Activated CD8-positive, alpha-beta T cell treated with anti-CD3 and anti-CD28 coated beads, Interleukin-2, amount 10 ng/mL, durations not matched to agents 7 days and 5 days (primary cell): ENCODE measurements around the gene HSF2BP. TPM values are rescaled to one million over a fixed set of nuclear protein-coding genes. Genes with fewer than 3 reads are reported as not detected.
A peak's percentile ranks its signal among the peaks of the same experiment; 100 is the strongest.
"Not testable (repeated sequence)": the region's sequence is repeated elsewhere in the genome, so short reads cannot be mapped to it uniquely, and the experiment has no call there.

ENCODE experiments used
- ATAC-seq: fragments of 150-1000 bp; cut with Tn5 transposase; one replicate; pipeline ENCODE4 v1.10.0; 2021; ENCODE audit warnings: moderate library complexity
- CTCF ChIA-PET: fragments of 350-600 bp; sonication (Branson Sonifier 250); formaldehyde crosslinking; loops from one replicate; lab custom pipeline; 2021; ENCODE audit warnings: antibody characterized with exemption; lab: Charles Lee
- POLR2A ChIA-PET: fragments of 350-600 bp; sonication (Branson Sonifier 250); formaldehyde crosslinking; loops from one replicate; lab custom pipeline; 2021; ENCODE audit warnings: antibody characterized with exemption; lab: Charles Lee
- DNase-seq: peaks from one replicate; pipeline ENCODE4 v3.0.0-alpha.2; 2020
- H3K27ac Mint-ChIP-seq: one replicate; pipeline ENCODE4 v1.8.0; 2021; ENCODE audit warnings: mild to moderate bottlenecking, mixed read lengths
- H3K27me3 Mint-ChIP-seq: one replicate; pipeline ENCODE4 v1.8.0; 2021; ENCODE audit warnings: low read depth, mixed read lengths
- H3K36me3 Mint-ChIP-seq: one replicate; pipeline ENCODE4 v1.8.0; 2021; ENCODE audit warnings: low read depth, mixed read lengths
- H3K4me1 Mint-ChIP-seq: one replicate; pipeline ENCODE4 v1.8.0; 2021; ENCODE audit warnings: low read depth, mixed read lengths
- H3K4me3 Mint-ChIP-seq: one replicate; pipeline ENCODE4 v1.8.0; 2021; ENCODE audit warnings: mild to moderate bottlenecking, mixed read lengths
- H3K9me3 Mint-ChIP-seq: one replicate; pipeline ENCODE4 v1.8.0; 2022; ENCODE audit warnings: mixed read lengths; ENCODE audit not compliant: insufficient read depth
- total RNA-seq, 2 experiments: library from RNA; stranded (reverse); gene quantifications; one replicate each; pipeline ENCODE4 v1.2.3, GENCODE V29; 2021

HSF2BP gene
- total RNA-seq, 2 experiments from 2014 or later: 0.18 to 0.24 TPM

DNA sequence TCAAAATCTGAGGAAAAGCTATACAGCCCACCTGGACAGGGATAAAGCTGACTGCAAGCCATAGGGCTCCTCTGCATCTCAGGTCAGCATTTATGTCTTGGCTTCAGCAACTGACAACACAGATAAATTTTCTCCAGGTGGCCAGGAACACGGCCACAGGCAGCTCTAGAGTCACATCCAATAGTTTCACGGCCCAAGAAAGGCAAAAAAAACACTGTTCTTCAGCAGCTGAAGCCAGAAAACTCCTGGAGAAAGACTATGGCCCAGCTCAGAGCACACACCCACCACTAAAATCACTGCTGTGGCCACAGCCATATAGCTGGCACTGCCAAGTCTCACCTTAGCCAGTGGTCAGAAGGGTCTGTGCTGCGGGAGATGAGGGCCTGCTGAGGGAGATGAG lies 77.8 kb downstream of the HSF2BP start:
- Mint-ChIP-seq H3K27ac (no peak overlapping the region), H3K9me3 (no peaks in the 10 kb centered on the region), H3K4me3 (no peak overlapping the region), H3K36me3 (no peaks in the 10 kb centered on the region), H3K4me1 (no peaks in the 10 kb centered on the region), H3K27me3 (peaks cover 7% of the 10 kb centered on the region)
- CTCF ChIA-PET: no interaction called here
- no peak for ATAC-seq
- POLR2A ChIA-PET: no interaction called here
- no peak for DNase-seq

DNA sequence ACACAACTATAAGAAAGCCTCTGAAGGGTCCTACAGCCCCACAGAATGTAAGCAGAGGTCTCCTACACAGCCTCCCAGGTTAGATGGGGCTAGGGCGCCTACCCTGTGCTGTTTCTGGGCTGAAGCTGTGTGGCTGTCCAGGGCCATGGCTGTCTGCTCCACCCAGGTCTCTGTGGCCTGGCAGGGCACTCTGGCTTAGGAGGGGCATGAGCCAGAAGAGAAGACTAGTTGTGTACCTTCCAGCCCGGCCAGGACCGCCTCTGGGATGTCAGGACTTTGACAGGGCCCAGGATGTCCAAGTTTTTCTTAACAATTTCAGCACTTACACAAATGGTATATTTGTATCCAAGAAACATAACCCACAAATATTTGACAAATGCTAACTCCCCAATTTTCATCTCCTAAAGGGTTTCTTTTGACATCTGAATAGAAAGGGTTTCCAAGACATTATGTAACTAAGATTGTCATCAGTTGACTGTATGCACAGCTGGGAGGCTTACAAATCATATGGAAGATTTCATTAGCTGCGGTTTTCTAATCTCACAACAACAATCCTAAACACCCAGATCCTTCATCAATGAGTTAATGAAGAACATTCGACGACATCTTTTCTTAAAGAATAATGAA lies 80.5 kb downstream of the HSF2BP start:
- Mint-ChIP-seq H3K9me3 (no peaks in the 10 kb centered on the region), H3K27ac (no peak overlapping the region), H3K36me3 (no peaks in the 10 kb centered on the region), H3K4me1 (peaks cover 7% of the 10 kb centered on the region), H3K4me3 (no peak overlapping the region), H3K27me3 (peaks cover 9% of the 10 kb centered on the region)
- DNase-seq (no peak), ATAC-seq (no peak)
- POLR2A ChIA-PET: no interaction called here
- CTCF ChIA-PET: no interaction called here

DNA sequence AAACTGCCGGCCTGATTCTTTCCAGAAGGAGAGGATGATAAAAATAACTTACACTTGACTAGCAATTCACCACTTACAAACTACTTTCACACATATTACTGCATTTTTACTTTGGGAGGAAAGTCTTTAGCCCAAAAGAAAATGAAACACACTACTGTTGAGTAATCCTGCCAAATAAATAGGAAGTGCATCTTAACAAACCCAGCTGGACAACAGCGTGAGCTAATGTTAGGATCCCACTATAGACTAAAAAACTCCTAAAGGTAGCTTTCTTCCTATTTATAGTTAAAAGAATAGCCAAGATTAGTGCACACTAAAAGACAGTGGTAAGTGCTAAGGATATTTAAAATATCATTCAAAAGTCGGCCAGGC lies 83.8 kb downstream of the HSF2BP start:
- ChIA-PET POLR2A (no interaction called here), CTCF (interaction anchor here (1.0 kb wide), 1 partner anchor 70 kb away, joined by 3 read pairs; no protein-coding TSS in a partner anchor)
- DNase-seq: no peak
- ATAC-seq: no peak
- Mint-ChIP-seq H3K4me3 (no peak overlapping the region), H3K36me3 (no peaks in the 10 kb centered on the region), H3K27ac (no peak overlapping the region), H3K4me1 (peaks cover 7% of the 10 kb centered on the region), H3K27me3 (peaks cover 9% of the 10 kb centered on the region), H3K9me3 (no peaks in the 10 kb centered on the region)

DNA sequence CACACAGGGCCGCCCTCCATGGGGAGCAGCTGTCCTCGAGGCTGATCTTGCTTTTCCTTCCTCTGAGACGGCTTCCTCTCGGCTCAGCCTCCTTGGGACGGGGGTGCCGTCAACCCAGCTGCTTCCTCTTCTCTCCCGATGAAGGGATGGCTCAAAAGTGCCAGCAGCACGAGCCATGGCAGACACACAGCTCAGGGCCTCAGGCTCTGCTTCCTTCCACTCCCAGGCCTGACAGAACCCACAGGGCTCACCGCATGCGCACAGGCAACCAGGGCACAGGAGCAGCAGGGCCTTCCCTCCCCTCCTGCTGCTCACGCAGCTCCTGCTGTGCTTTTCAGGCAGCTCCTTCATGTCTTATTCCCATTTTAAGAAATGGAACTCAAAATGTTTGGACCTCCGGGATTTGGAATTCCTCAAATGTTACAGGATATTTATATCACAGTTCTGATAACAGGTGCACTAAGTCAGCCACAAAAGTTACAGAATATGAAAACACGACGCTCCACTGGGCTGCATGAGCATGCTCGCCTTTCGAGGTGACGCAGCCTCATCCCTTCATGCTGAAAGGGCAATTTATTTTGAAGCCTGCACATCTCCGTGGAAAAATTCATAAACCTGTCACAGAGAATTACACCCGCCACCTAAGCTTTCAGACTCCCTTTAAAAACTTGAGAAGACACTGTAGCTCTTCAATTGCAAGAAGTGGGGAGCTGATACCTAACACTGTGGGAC lies 84.4 kb downstream of the HSF2BP start:
- no peak overlapping the region for H3K4me3 Mint-ChIP-seq
- DNase-seq: no peak
- POLR2A ChIA-PET: no interaction called here
- CTCF ChIA-PET: interaction anchor here (1.0 kb wide), 1 partner anchor 70 kb away, joined by 3 read pairs; no protein-coding TSS in a partner anchor
- ATAC-seq: peak; percentile 33
- H3K27me3 Mint-ChIP-seq: peaks cover 9% of the 10 kb centered on the region
- H3K36me3 Mint-ChIP-seq: no peaks in the 10 kb centered on the region
- H3K4me1 Mint-ChIP-seq: peaks cover 7% of the 10 kb centered on the region
- H3K27ac Mint-ChIP-seq: peak overlapping the region; percentile 51
- H3K9me3 Mint-ChIP-seq: no peaks in the 10 kb centered on the region

DNA sequence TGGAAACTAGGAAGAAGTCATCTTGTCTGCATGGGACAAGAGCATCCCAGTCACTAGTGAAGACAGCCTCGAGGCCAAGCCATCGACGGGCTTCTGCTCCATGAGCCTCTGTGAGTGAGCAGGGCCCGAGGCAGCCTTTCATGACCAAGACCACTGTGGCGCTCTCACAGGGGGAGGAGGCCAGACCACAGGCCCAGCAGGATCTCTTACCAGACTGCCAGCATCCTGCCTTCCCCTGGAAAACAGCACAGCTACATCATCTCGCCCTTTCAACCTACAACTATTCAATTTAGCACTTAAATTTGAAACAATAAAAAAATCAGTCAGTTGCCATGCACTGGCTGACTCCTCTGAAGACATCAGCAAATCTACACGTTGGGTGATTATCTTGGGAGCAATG lies 85.4 kb downstream of the HSF2BP start:
- H3K27ac Mint-ChIP-seq: no peak overlapping the region

DNA sequence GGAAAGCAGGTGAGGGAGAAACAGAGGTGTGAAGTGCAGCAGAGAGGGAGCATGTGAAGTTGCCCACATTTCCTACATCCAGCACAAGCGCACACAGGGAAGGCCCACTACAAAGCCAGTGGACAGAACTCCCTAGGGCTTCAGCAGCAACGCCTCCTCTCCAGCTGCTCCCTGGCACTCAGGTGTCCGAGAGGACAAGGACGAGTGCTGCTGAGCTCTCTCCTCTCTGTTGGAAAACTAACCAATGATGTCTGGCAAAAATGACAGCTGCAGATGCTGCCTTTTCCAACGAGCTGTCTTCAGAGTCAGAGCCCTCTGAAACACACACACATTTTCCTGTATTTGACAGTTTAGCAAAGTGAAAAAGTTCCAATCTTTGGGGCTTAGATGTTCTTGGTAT lies 86.8 kb downstream of the HSF2BP start:
- Mint-ChIP-seq H3K4me3 (no peak overlapping the region), H3K4me1 (peaks cover 7% of the 10 kb centered on the region), H3K36me3 (no peaks in the 10 kb centered on the region), H3K27ac (no peak overlapping the region), H3K9me3 (no peaks in the 10 kb centered on the region), H3K27me3 (peaks cover 6% of the 10 kb centered on the region)
- DNase-seq (no peak), ATAC-seq (no peak)
- ChIA-PET CTCF (no interaction called here), POLR2A (no interaction called here)

More for the DNA sequence above, 85.4 kb downstream of the HSF2BP start:
- no peaks in the 10 kb centered on the region for H3K36me3 Mint-ChIP-seq
- H3K4me1 Mint-ChIP-seq: peaks cover 7% of the 10 kb centered on the region
- ChIA-PET POLR2A (no interaction called here), CTCF (no interaction called here)
- ATAC-seq (no peak), DNase-seq (no peak)
- H3K27me3 Mint-ChIP-seq: peaks cover 6% of the 10 kb centered on the region
- H3K9me3 Mint-ChIP-seq: no peaks in the 10 kb centered on the region
- H3K4me3 Mint-ChIP-seq: no peak overlapping the region

DNA sequence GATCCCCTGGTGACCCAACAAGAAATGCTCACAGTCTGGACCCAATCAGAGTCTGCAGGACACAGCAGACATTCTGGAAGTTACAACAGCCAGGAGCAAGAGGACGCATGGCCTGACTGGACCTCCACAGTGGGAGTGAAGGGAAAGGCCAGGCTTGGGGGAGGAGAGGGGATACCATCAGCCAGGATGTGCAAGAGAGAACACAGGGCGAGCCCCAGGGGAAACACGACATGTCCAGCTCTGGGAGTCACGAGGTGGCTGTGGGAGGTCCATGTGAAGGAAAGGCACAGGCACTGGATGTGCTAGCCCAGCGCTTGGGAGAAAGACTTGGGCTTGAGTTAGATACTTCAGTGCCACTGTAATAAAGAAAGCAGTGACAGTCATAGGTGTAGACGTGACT lies 87.3 kb downstream of the HSF2BP start:
- peaks cover 6% of the 10 kb centered on the region for H3K27me3 Mint-ChIP-seq
- POLR2A ChIA-PET: no interaction called here
- H3K9me3 Mint-ChIP-seq: no peaks in the 10 kb centered on the region
- no peaks in the 10 kb centered on the region for H3K36me3 Mint-ChIP-seq
- ATAC-seq (no peak), DNase-seq (no peak)
- H3K4me1 Mint-ChIP-seq: peaks cover 7% of the 10 kb centered on the region
- no peak overlapping the region for H3K27ac Mint-ChIP-seq
- CTCF ChIA-PET: no interaction called here
- no peak overlapping the region for H3K4me3 Mint-ChIP-seq

DNA sequence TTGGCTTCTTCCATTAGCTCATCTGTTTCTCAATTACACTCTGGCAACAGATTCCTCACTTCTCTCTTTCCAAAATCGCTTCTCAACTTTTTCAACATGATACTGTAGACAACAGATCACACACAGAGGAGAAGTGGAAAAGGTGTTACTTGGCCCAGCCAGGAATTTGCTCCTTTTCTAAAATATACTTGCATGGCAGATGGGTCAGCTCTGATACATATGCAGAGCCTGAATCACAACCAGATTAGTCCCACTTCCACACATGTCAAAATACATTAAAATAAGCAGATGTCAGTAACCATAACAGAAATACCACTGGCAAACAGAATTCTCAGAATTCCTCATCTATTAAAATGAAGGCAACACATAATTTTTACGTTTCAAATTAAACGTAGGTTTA lies 89.1 kb downstream of the HSF2BP start:
- H3K4me3 Mint-ChIP-seq, H3K36me3 Mint-ChIP-seq, H3K9me3 Mint-ChIP-seq, CTCF ChIA-PET, H3K27ac Mint-ChIP-seq, ATAC-seq, DNase-seq, POLR2A ChIA-PET, H3K4me1 Mint-ChIP-seq, H3K27me3 Mint-ChIP-seq: not testable (repeated sequence)

DNA sequence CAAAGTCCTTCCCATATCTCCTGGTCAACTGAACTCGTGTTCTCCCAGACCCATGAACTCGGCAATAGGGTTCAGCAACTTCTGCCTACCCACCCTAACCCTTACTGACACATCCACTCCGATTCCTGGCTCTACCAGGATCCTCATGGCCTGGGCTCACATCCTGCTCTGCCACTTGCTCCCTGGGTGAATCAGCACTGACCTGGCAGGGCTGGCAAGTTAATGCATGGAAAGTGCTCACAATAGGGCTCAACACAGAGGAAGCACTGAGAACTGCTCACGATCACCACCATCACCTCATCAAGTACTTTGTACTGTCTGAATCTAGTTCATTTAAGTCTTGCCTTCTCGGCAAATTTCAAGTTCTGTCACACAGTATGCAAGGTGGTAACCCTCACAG lies 96.8 kb downstream of the HSF2BP start:
- H3K9me3 Mint-ChIP-seq, H3K27ac Mint-ChIP-seq, H3K36me3 Mint-ChIP-seq, ATAC-seq, H3K27me3 Mint-ChIP-seq, H3K4me3 Mint-ChIP-seq, H3K4me1 Mint-ChIP-seq, DNase-seq, CTCF ChIA-PET, POLR2A ChIA-PET: not testable (repeated sequence)

DNA sequence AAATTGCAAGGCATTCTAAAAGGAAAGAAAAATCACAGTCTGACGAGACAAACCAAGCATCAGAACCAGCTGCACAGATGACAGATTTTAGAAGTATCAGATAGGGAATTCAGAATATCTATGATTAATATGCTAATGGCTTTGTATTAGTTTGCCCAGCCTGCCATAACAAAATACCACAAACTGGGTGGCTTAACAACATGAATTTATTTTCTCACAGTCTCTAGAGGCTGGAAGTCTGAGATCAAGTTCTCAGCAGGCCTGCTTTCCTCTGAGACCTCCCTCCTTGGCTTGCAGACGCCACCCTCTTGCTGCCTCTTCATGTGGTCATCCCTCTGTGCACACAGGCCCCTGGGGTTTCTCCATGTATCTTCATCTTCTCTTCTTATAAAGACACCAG lies 118.7 kb downstream of the HSF2BP start:
- H3K27ac Mint-ChIP-seq, H3K4me3 Mint-ChIP-seq, ATAC-seq, H3K36me3 Mint-ChIP-seq, DNase-seq, H3K4me1 Mint-ChIP-seq, CTCF ChIA-PET, H3K9me3 Mint-ChIP-seq, H3K27me3 Mint-ChIP-seq, POLR2A ChIA-PET: not testable (repeated sequence)

DNA sequence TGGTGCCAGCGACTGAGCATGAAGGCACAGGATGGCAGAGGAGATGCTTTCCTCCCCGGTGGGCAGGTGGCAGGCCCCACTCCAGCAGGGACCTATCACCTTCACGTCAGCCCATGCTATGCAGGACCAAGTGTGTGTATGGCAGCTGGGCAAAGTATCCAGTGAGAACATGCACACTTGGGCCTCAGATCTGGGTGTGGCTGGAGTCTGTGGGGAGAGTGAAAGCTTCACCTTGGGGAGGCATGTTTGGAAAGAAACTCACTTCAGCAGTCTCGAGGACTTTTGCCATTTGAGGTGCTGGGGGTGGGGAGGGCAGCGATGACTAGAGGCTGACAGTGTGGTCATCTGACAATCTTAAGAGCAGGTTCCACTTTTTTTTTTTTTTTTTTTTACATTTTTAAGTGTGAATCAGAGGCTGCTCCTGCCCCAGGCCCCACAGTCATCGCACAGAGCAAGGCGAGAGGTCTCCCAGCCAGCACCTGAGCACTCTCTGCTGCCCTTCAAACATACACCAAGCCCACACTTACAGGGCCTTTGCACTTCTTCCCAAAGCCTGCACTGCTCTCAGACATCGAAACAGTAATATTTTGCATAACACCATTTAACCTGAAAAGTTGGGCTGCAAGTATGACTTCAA lies 136.7 kb downstream of the HSF2BP start:
- H3K27ac Mint-ChIP-seq, H3K4me3 Mint-ChIP-seq, H3K4me1 Mint-ChIP-seq, H3K9me3 Mint-ChIP-seq, H3K36me3 Mint-ChIP-seq, H3K27me3 Mint-ChIP-seq, CTCF ChIA-PET, DNase-seq, ATAC-seq, POLR2A ChIA-PET: not testable (repeated sequence)

DNA sequence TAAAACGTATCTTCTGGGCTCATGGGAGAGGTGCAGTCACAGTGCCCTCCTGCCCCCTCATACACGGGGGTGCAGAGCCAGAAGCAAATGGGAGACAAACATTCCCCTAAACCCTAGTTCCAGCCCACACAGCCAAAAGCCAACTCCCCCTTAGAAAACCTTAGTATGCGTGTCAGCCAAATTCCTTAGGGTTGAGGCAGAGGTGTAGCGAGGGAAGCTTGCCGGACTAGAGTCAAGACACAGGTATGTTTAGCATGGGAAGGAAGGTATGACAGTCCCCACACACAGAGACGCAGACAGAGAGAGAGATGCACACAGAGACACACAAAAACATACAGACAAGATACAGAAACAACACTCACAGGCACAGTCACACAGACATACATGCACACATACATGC lies 141.6 kb downstream of the HSF2BP start:
- H3K4me3 Mint-ChIP-seq: not testable (repeated sequence)

More for the DNA sequence above, 141.6 kb downstream of the HSF2BP start:
- CTCF ChIA-PET, DNase-seq, H3K9me3 Mint-ChIP-seq, POLR2A ChIA-PET, H3K36me3 Mint-ChIP-seq, ATAC-seq, H3K27me3 Mint-ChIP-seq, H3K4me1 Mint-ChIP-seq, H3K27ac Mint-ChIP-seq: not testable (repeated sequence)
